Fibroblast of the aortic adventitia (primary cell): Measurements from ENCODE around the gene RSPO4. TPM values are rescaled to one million over a fixed set of nuclear protein-coding genes. Genes with fewer than 3 reads are reported as not detected.

Source experiments
- DNase-seq: peaks from one replicate; pipeline ENCODE4 v3.0.0-alpha.2; 2010; ENCODE audit warnings: low read depth
- H3K4me3 ChIP-seq: 2 replicates; pipeline ENCODE4 v1.5.1; 2011; ENCODE audit warnings: low read depth, mild to moderate bottlenecking, control low read depth, low read length, moderate library complexity
- CTCF ChIP-seq: IDR thresholded peaks from 2 replicates; pipeline ENCODE4 v1.5.1; 2011; ENCODE audit warnings: mild to moderate bottlenecking, low read length, control low read depth, inconsistent platforms; ENCODE audit not compliant: insufficient read depth
- total RNA-seq: library from RNA; depleted of rRNA; stranded (reverse); fragments of >200 nt; gene quantifications from 2 replicates; pipeline ENCODE4 v1.2.3, GENCODE V29; 2012; ENCODE audit warnings: low replicate concordance

The RSPO4 gene
- not detected in 2 replicates for total RNA-seq

- no peak for DNase-seq
- no peak within 1 kb of the TSS for H3K4me3 ChIP-seq
- no peak for TF ChIP-seq CTCF
Observed at GRCh38 chr20:1001911-1002681, at the start of gene RSPO4. Gene RSPO4, minus strand, starts transcription at chr20:1002311. Its CDS starts 147 bp downstream, at chr20:1002164.

GRCh38 chr20:1050440-1050839, 48.3 kb upstream of the RSPO4 start:
- DNase-seq: no peak
- no peak overlapping the region for H3K4me3 ChIP-seq
- no peak for TF ChIP-seq CTCF

GRCh38 chr20:1045860-1046418, 43.8 kb upstream of the RSPO4 start:
- no peak for TF ChIP-seq CTCF
- DNase-seq: no peak
- H3K4me3 ChIP-seq: no peak overlapping the region

GRCh38 chr20:1041845-1042390, 39.8 kb upstream of the RSPO4 start:
- no peak for DNase-seq
- H3K4me3 ChIP-seq: no peak overlapping the region
- no peak for TF ChIP-seq CTCF

- no peak for TF ChIP-seq CTCF
- no peak for DNase-seq
- no peak overlapping the region for H3K4me3 ChIP-seq
Observed at GRCh38 chr20:1038205-1038604, 36.1 kb upstream of the RSPO4 start.

- no peak overlapping the region for H3K4me3 ChIP-seq
- no peak for TF ChIP-seq CTCF
- no peak for DNase-seq
Observed at GRCh38 chr20:1037039-1037438, 34.9 kb upstream of the RSPO4 start.
